ELF-1 (cell line): ENCODE data around the gene GPR22.

ENCODE experiments used
- DNase-seq: peaks from one replicate; pipeline ENCODE4 v3.0.0-alpha.2; 2016; ENCODE audit warnings: low read depth, low spot score

The GPR22 gene

DNA sequence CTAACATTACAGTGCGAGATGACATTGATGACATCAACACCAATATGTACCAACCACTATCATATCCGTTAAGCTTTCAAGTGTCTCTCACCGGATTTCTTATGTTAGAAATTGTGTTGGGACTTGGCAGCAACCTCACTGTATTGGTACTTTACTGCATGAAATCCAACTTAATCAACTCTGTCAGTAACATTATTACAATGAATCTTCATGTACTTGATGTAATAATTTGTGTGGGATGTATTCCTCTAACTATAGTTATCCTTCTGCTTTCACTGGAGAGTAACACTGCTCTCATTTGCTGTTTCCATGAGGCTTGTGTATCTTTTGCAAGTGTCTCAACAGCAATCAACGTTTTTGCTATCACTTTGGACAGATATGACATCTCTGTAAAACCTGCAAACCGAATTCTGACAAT lies 4.3 kb downstream of the GPR22 start:
- DNase-seq: no peak

DNA sequence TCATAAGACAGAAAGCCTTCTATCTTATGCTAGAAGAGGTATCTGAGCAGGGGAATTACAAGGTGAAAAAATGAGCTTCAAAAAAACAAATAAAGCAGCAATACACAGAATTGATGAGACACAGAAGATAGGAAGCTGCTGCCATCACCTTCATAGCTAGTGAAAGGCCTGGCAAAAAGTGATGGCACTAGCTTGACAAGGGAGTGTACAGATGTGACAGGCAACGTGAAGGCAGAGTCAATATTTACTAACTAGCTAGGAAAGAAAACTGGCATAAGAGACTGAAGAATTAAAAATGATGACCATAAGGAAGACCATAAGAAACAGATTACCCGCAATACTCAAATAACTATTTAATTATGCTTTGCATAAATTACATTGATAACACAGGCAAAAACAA lies 9.4 kb downstream of the GPR22 start:
- no peak for DNase-seq

GRCh38 chr7:107480932-107481331 lies 11.1 kb downstream of the GPR22 start:
- no peak for DNase-seq

- no peak for DNase-seq
These were observed 12.7 kb downstream of the GPR22 start for GRCh38 chr7:107482571-107482970.

- DNase-seq: no peak
These were observed 16.2 kb downstream of the GPR22 start for GRCh38 chr7:107486041-107486440.

DNA sequence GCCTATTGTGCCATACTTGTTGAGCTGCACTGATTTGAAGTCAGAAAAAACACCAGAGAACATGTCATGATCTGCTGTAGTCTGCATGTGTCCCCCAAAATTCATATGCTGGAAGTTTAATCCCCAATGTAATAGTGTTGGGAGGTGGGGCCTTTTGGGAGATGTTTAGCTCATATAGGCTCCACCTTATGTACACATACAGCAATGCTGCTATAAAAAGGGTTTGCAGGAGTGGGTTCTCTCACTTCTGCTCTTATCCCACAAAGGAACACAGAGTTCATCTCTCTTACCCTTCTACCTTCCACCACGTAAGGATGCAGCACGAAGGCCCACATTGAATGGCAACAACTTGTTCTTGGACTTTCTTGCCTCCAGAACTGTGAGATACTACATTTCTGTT lies 23.0 kb downstream of the GPR22 start:
- DNase-seq: no peak

DNA sequence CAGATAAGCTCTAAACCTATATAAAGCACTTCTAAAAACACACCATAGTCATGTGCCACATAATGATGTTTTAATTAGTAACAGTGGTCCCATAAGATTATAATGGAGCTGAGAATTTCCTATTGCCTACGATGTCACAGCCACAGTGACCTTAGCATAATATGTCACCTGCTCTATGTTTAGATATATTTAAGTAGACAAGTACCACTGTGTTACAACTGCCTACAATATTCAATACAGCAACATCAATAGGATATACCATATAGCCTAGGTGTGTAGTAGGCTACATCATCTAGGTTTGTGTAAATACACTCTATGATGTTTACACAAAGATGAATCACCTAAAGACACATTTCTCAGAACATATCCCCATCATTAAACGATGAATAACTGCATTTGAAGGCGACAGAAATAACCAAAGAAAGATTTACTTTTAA lies 24.5 kb downstream of the GPR22 start:
- DNase-seq: no peak

- no peak for DNase-seq
These were observed 25.0 kb downstream of the GPR22 start for GRCh38 chr7:107494884-107495283.

- DNase-seq: no peak
These were observed 25.7 kb downstream of the GPR22 start for GRCh38 chr7:107495516-107495915.

DNA sequence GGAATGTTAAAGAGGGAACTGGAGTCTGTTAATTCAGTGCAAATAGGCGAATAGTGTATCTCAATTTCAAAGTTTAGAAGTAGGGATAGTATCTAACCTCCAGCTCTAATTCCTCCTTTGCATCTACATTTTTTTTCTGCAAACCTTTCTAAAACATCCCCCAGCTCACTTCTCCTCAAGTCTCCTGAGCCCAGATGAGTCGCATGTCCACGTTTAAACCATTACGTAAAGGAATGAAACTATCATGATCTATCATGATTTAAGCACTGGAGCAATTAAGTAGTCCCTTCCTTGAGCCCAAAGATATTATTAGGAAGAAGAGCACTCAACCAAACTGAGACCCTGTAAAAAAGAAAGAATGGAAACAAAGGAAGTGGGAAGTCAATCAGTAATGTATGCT lies 29.9 kb downstream of the GPR22 start:
- DNase-seq: no peak

DNA sequence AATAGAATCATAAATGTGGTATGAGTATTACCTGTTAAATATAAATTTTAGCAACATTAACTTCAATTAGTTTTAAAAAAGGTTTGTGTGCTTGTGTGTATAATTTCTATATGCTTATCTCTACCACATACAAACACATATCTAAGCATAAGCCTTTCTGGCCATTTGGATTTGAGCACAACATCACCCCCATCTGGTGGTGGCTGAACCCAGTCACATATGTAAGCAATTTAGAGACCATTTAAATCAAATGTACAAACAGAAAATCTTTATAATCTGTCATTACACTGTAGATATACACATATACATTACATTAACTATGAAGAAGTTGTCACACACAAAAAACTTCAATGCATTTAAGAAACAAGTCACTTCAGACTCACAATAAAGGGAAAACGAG lies 31.7 kb downstream of the GPR22 start:
- no peak for DNase-seq

DNA sequence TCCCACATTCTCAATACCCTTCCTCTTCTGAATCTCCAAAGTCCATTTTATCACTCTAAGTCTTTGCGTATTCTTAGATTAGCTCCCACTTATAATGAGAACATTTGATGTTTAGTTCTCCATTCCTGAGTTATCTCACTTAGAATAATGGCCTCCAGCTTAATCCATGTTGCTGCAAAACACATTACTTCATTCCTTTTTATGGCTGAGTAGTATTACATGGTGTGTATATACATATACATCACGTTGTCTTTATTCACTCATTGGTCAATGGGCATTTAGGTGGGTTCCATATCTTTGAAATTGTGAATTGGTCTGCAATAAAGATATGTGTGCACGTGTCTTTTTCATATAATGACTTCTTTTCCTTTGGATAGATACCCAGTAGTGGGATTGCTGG lies 32.3 kb downstream of the GPR22 start:
- no peak for DNase-seq

- DNase-seq: no peak
These were observed 32.9 kb downstream of the GPR22 start for GRCh38 chr7:107502797-107503196.

DNA sequence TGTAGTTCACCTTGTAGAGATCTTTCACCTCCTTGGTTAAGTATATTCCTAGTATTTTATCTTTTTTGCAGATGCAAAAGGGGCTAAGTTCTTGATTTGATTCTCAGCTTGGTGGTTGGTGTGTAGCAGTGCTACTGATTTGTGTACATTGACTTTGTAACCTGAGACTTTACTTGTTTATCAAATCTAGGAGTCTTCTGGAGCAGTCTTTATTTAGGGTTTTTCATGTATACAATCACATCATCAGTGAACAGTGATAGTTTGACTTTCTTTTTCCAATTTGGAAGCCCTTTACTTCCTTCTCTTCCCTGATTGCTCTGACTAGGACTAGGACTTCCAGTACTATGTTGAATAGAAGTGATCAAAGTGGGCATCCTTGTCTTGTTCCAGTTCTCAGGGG lies 33.8 kb downstream of the GPR22 start:
- DNase-seq: no peak

DNA sequence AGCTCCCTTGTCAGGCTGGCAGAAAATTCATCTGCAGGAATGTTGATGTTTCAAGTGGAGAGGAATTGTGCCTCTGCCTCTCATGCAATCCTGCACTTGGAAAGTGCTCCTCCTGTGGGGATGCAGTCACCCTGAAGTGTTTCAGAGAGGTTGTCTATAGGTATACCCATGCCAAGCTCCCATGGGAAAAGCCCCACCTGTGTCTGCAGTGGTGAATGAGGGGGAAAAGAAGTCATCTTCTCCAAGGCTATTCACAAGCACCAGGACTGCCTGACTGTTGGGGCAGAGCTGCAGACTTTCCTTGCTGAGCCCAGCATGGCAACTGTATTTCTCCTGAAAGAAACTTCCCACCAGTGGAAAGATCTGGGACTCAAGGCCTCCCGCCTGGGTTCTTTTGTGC lies 35.5 kb downstream of the GPR22 start:
- DNase-seq: no peak

GRCh38 chr7:107505997-107506673 lies 36.3 kb downstream of the GPR22 start:
- DNase-seq: peak; percentile 46

- DNase-seq: peak; percentile 74
These were observed 37.0 kb downstream of the GPR22 start for GRCh38 chr7:107506674-107507339.
